GM19238 (cell line): ENCODE results near the gene ATP8B3.

Experiments
- DNase-seq: peaks from one replicate; pipeline ENCODE4 v3.0.0; 2011; ENCODE audit warnings: low spot score; ENCODE audit not compliant: insufficient read length

ATP8B3 gene

DNA sequence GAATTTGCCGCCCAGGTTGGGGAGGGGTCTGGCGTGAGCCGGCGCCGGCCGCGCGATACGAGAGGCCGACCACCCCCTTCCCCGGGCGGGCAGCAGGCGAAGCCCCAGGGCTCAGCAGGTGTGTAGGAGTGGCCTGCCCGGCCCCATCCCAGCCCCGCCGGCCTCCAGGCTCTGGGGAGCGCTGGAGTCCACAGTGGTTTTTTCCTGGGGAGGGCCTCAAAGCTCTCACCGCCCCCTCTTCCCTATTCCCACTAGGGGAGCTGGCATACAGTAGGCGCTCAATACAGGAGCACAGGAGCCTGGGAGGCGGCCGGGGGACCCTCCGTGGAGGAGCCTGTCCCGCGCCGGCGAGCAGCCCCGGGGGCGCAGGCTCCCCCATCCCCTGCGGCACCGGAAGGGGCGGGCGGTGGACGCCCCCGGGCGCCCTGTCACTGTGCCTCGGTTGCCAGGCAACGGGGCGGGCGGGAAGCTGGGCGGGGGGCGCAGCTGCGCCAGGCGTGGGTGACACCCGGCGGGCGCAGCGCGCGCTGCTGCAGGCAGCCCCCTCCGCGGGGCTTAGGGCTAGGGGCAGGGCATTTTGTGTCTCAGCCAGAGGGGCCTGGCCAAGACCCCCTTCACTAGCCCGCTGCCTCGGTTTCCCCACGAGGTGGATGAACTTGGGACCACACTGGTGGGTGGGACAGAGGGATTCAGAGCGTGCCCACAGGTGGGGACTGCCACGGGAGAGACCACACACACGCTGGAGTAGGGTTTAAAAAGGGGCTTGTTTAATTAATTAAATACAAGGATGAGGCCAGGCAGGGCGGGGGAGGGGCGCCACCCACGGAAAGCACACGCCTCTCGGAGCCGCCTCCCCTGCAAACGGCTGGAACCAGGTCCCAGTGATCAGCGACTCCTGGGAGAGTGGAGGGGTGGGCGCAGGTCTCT is 39.8 kb upstream of the ATP8B3 start:
- DNase-seq: no peak

DNA sequence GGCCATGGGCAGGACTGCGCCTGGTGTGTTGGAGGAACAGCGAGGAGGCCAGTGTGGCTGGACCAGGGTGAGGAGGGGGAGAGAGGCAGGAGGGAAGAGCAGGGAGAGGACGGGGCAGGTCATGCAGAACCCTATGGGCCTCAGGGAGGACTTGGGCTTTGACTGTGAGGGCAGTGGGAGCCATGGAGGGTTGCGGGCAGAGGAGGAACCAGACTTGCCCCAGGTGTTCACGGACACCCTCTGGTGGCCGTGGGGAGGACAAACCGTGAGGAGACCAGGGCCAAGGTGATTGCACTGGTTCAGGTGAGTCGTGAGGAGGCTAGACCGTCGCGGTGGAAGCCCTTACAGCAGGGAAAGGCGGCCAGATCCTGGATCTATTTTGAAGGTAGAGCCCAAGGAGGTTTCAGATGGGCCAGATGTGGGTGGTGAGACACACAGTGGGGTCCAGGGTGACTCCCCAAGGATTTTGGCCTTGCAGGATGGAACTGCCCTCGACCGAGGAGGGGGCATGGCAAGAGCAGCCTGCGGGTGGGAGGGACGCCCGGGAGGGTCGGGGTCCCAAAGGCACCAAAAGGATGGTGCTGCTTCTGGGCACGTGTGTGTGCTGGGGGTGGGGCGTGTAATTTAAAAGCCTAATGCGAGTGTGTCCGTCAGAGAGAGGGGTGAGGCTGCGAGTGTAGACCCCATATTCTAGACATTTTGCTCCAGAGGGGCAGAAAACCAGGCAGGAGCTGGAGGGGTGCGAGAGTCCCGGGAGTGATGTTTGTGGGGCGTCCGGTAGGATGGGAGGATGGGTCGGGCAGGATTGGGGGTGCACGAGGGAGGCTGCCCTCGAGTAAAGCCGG is 39.0 kb upstream of the ATP8B3 start:
- no peak for DNase-seq

DNA sequence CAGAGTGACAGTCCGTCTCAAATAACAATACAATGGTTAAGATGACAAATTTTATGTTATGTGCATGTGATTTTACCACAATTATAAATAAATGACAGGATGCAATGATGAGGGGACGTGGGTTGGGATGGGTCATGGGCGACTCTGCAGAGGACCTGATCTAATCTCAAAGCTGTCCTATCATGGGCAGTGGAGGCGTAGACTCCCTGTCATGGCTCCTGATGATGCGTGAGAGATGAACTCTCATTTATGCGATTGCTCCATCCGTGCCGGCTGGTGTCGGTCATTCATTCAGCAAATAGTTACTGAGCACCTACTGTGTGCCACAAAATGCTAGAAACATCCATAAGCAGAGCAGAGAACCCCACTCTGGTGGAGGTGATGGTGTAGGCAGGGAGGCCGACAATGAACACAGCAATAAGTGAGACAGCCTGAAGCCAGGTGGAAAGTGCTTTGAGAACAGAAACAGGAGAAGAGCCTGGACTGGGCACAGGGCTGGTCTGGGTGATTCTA is 37.9 kb upstream of the ATP8B3 start:
- DNase-seq: no peak

DNA sequence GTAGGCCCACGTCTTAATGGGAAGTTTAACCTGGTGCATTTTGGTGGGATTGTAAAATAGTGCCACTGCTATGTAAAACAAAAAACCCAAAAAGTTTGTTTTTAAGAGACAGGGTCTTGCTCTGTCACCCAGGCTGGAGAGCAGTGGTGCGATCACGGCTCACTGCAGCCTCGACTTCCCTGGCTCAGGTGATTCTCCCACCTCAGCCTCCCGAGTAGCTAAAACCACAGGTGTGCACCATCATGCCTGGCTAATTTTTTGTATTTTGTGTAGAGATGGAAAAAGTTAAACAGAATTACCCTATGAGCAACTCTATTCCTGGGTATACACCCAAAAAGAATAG is 37.0 kb upstream of the ATP8B3 start:
- DNase-seq: no peak

DNA sequence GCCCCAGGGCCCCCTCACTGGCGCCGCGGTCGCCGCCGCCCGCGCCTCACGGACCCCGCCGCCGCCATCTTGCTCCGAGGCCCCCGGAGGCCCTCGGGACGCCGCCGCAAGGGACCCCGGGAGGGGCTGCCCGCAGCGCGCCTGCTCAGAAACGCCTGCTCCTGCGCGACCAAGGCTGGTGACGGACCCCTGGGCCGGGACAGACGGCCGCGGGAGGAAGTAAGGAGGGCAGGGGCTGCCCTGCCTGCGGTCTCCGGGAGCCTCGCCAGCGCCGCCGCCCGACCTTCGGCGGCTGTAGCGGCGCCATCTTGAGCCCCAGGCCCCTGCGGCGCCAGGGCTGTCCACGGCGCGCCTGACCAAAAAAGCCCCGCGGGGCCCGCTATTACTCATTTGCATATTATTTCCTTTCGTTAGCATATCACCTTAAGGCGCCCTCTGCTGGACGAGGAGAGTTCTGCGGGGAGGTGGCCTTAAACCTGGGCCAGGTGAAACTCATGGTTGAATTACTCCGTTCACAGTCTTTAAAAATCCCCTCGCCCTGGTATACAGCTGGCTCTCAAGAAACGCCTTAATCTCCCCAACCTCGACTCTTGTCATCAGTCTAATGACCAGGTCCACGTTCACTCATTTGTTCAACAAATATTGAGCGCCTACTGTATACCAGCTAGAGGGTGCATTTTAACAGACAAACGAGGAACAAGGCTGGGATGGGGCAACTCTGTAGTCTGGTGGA is 36.5 kb upstream of the ATP8B3 start, which contains the start of gene REXO1:
Gene REXO1 (minus strand): TSS at position 85 of the 733 bp plus-strand sequence. CDS start 125 bp downstream, outside the sequence.
- DNase-seq: peak; percentile 91

DNA sequence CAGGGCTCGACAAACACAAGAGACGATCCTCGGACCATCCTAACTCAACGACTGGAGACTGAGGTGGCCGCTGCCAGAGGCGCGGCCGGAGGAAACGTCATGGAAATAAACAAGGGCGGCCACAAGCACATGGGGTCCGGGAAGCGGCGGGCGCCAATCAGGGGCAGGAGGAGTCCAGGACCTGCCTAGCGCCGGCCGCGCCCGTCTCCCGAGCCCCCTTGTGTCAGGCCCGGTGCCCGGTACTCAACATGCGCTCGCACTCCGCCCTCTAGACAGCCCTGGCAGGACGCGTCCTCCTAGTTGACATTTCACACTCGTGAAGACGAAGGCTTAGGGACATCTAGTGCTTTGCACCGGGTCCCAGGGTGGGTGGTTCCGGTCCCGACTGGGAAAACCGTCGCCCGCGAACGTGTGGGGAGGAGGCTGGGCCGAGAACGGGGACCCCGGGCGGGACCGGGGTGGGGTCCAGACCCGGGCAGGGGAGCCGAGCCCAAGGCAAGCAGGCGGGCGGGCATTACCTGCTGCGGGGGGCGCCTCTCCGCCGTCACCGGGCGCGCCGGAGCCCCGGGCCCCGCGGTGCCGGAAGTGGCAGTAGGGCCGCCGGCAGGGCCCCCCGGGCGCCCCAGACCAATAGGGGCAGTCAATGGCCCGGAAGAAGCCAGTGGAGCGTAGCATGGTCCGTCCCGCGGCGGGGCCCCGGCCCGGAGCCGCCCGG is 35.8 kb upstream of the ATP8B3 start:
- DNase-seq: no peak

DNA sequence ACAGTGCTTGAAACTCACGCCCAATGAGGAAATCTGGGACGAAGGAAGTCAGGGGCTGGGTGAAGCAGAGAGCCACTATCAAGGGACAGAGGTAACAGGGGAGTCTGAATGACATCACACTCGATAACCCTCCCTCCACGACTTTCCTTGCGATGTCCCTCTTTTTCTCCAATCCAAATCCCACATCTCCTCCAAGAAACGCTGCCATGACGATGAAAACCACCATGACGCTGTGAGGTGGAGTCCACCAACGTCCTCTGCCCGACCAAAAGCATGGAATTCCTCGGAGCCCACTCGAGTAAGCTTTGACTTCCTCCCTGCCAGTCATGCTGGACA is 35.2 kb upstream of the ATP8B3 start:
- no peak for DNase-seq

DNA sequence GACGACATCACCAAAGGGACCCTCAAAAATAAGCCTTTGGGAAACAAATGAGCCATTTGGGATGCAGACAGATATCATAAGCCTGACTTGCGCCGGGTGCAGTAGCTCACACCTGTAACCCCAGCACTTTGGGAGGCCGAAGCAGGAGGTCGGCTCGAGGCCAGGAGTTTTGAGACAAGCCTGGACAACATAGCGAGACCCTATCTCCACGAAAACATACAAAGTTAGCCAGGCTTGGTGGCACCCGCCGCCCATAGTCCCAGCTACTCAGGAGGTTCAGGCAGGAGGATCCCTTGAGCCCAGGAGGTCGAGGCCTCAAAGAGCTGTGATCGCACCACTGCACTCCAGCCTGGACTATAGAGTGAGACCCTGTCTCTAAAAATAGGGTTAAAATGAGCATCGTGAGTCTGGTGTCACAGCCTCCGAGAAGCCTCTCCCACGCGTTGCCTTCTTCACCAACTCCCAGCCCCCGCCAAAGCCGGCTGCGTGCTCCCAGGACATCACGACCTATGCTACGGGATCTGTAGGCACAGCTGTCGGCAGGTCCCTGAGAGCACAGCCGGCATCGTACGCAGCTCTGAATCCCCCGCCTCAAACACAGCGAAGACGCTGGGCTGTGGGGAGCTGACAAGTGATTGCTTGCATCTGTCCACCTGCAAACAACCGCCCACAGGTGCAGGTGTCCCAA is 34.6 kb upstream of the ATP8B3 start:
- DNase-seq: no peak

DNA sequence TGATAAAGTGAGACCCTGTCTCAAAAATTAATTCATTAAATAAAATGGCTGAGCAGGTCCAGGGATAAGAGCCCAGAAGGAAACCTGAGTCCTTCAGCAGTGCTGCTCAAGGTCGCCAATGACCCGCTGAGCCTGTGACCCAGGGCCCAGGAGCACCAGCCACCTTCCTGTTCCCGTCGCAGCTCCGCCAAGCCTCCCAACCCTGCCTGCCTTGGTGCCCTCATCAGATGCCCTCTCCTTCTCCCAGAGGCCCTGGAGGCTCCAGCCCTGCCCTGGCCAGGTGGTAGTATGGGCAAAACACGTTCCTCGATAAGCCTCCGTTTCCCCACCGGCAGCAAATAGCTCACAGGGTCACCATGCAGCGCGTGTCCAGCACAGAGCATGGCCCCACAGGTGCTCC is 33.6 kb upstream of the ATP8B3 start:
- no peak for DNase-seq

DNA sequence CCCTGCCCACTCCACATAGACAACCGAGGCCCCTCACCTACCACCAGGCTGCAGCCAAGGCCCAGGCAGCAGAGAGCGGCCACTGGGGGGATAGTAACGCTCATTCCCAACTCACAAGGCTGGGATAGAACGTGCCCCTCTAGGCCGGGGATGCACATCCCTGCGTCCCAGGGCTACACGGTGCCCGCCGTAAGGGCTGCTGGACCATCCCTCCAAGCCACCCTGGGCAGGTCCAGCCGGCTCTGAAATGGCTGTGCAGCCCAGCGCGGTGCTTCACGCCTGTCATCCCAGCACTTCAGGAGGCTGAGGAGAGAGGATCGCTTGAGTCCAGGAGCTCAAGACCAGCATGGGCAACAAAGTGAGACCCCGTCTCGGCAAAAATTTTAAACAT is 33.0 kb upstream of the ATP8B3 start:
- DNase-seq: no peak

DNA sequence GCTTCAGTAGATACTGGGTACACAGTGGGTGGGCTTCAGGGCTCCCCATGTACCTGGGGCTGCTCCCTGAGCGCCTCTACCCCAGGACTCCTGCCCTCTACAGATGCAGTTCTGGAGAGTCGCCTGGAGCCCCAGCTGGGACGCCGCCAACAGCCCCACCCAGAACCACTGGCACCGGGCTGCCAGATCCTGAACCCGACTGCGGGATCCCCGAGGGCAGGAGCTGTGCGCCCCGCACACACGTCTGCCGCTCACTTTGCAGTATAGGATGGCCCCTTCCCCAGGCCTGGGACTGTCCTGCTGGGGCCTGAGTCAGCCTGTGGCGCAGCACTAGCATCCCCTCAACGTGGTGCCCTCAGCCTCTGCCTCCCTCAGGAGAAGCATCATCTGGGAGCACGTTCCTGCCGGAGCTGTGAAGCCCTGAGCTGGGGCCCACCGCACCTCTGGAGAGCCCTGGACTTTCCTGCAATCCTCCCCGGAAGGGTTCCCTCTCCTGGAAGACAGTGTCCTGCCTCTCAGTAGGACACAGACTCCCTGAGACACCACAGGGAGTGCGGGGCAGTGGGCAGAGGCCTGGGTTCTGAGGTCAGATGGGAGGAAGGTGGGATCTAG is 32.5 kb upstream of the ATP8B3 start:
- no peak for DNase-seq

DNA sequence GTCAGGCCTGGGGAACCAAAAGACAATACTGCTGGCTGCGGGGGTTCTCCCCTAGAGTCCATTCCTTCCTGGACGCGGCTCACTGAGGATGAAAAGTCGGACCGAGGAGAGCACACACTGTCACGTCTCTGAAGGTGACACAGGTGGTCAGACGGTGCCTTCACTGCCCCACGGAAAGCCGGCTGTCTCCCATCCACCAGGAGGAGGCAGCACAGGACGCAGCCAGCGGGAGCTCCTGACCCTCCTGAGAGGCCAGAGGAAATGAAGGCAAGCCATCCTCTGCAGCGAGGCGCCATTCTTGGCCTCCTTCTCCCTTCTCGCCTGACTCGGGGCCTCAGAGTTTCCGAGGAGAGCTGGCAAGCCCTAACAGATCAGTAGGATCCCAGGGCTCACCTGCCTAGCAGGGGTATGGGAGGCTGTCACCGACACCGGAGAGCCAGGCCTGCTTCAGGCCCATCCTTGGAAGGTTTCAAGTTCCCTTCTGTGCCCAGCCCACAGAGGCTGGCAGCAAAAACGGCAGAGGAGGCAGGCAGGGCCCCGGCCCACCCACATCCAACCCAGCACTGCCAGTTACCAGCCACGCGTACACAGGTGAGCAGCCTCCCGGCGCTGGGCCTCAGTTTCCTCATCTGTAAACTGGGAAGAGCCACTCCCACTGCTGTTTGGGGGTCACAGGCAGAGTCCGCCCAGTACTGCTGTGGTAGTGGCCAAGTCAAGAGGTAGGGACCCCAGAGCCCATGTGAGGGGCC is 31.7 kb upstream of the ATP8B3 start:
- DNase-seq: no peak

DNA sequence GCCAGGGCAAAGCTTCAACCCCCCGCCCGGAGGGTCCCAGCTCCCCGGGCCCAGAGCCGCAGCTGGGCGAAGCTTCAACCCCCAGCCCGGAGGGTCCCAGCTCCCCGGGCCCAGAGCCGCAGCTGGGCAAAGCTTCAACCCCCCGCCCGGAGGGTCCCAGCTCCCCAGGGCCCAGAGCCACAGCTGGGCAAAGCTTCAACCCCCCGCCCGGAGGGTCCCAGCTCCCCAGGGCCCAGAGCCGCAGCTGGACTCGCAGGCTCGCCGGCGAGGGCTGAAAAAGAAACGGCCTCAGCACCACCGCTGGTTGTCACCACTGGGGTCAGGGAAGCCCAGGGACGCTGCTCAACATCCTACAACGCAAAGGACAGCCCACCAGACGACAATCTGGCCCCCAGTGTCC is 31.0 kb upstream of the ATP8B3 start:
- no peak for DNase-seq

DNA sequence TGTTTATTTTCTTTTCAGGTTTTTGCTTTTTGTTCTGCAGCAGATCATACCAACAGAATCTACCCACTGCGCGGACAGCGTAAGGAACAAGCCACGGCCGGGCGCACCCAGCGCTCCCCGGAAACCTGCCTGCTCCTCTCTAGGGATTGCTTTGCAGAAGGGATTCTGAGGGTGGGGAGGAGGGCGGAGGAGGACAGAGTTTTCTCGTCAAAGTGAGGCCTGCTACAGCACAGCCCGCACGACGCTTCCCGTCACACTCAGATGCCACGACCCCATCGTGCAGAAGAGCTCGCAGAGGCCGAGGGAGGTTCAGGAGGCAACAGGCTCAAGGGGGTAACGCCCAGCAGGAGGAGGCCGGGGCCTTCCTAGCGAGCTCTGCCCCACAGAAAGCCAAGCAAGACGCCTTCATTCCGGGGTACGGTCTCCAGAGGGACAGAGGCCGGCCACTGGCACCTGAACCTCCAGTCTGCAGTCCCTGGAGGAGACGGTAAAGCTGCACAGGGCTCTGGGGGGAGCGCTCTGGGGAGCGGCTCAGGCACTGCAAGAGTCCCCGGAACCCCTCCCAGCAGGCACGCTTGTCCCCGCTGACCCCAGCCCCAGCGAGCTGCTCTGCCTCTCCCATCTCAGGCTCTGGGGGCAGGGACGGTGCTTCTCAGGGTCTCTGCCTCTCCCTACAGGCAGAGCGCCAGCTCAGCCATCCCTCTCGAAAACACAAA is 29.3 kb upstream of the ATP8B3 start:
- no peak for DNase-seq

DNA sequence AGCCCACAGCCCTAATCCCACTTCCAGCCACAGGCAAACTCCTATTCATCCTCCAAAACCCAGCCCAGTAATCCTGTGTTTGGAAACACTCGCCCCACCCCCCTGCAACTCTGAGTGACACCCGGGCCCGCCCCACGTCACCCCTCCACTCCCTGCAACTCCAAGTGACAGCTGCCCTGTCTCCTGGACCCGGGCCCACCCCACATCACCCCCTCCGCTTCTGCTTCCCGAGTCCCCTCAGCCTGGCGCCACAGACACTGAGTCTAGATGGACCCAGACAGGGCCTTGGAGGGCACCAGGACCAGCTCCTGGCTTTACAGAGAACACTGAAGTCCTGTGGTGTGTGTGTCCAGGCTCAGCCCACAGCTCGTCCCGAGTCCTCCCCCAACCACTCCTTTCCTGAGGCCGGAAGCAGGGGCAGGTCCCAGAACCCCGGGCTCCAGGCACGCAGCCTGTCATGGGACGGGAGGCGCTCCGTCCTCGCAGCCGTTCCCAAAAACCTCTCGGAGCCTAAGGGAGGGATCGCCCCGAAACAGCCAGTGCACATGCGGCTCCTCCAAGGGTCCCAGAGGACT is 28.6 kb upstream of the ATP8B3 start:
- DNase-seq: no peak

DNA sequence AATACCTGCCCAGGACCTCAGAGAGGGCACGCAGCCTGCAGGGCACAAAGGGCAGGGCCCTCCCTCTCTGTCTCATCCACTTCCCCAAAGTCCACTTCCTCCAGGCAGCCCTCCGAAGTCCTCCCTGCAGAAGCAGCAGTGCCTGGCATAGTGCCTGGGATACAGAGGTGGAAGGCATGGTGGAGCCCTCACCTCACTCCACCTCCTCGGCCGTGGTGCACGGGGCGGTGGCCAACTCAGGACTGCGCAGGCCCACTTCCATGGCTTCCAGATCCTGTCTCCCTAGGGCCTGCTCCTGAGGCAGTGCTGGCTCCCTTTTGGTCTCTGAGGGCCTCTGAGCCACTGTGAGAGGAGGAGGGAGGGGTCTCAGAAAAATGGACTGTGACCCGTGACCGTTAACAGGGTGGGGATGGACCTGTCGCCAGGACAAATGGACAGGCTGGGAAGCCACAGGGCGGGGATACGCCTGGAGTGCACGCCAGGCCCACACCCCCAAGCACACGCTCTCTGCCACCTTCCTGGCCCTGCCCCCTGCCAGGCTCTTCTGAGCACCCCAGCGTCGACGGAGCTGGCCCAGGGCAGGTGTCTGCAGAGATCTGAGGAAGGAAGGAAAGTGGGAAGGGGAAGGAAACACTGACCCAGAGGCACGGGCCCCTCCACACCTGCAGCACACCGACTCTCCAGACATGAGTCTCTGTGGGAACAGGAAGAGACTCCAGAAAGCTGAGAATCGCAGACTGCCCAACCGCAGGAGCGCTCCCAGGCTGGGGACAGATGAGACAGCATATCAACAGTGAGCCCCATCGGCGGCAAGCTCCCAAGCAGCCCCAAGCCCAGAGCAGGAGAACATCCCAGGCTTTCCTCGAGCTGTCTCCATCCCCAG is 27.8 kb upstream of the ATP8B3 start:
- DNase-seq: no peak

DNA sequence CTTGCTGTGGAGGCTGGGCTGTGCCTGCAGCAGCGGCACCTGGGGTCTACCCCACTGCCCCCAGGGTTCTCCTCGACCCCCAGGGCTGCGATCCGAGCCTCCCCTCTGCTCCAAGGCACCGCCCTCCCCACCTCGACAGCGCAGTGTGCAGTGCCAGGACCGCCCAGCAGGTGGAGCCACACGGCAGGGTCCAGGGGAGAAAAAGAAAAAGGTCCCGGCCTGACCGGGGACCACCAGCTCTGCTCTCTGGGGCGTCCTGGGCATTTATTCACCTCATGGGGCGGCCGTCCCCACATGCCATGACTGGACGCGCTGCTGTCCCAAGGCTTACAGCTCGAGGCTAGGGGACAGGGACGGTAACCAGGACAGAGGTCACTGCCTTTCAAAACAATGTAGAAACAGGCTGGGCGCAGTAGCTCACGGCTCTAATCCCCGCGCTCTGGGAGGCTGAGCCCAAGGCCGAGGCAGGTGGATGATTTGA is 25.6 kb upstream of the ATP8B3 start:
- peak; percentile 85 for DNase-seq
